HepG2 (cell line): ENCODE results near the gene RBP4. TPM values are rescaled to one million over a fixed set of nuclear protein-coding genes. Genes with fewer than 3 reads are reported as not detected.

Source experiments
- ATF7 ChIP-seq, 2 experiments: fragments of 450-650 bp in 1 of 2; sonication (generic) in 1 of 2; formaldehyde crosslinking in 1 of 2; IDR thresholded peaks; 2 replicates each; pipeline versions ENCODE4 v1.4.0 to v1.6.1; 2016 to 2020; ENCODE audit warnings: antibody characterized with exemption in 1 of 2, mild to moderate bottlenecking in 1 of 2, missing genetic modification reagents in 1 of 2
- DMAP1 ChIP-seq: IDR thresholded peaks from 2 replicates; pipeline ENCODE4 v1.6.1; 2016
- GABPA ChIP-seq, 2 experiments: IDR thresholded peaks; 2 replicates each; pipeline ENCODE4 v1.6.1; 2011 to 2016; ENCODE audit warnings: low read depth in 2 of 2, low read length in 1 of 2, missing biosample characterization in 1 of 2, missing genetic modification characterization in 1 of 2
- GLI4 ChIP-seq: sonication (generic); formaldehyde crosslinking; IDR thresholded peaks from 2 replicates; pipeline ENCODE4 v1.5.1; 2020; ENCODE audit warnings: missing genetic modification reagents, mild to moderate bottlenecking, moderate library complexity, borderline replicate concordance
- HOXA7 ChIP-seq: sonication (generic); formaldehyde crosslinking; IDR thresholded peaks from 2 replicates; pipeline ENCODE4 v1.8.1; 2022; ENCODE audit warnings: mild to moderate bottlenecking, missing genetic modification reagents, moderate library complexity
- KDM2A ChIP-seq: sonication (generic); formaldehyde crosslinking; IDR thresholded peaks from 2 replicates; pipeline ENCODE4 v1.4.0; 2020; ENCODE audit warnings: low read depth, missing genetic modification reagents, borderline replicate concordance
- MEIS1 ChIP-seq: sonication (generic); formaldehyde crosslinking; IDR thresholded peaks from 2 replicates; pipeline ENCODE4 v1.9.0; 2021; ENCODE audit warnings: mild to moderate bottlenecking, missing genetic modification reagents, moderate library complexity, borderline replicate concordance
- MEIS2 ChIP-seq: sonication (generic); formaldehyde crosslinking; IDR thresholded peaks from 2 replicates; pipeline ENCODE4 v1.9.0; 2021; ENCODE audit warnings: mild to moderate bottlenecking, missing genetic modification reagents
- MTA1 ChIP-seq: sonication (generic); formaldehyde crosslinking; IDR thresholded peaks from 2 replicates; pipeline ENCODE4 v1.4.0; 2020; ENCODE audit warnings: missing genetic modification reagents, mild to moderate bottlenecking, borderline replicate concordance
- NRL ChIP-seq: sonication (generic); formaldehyde crosslinking; IDR thresholded peaks from 2 replicates; pipeline ENCODE4 v1.5.0; 2020; ENCODE audit warnings: missing genetic modification reagents, mild to moderate bottlenecking, moderate library complexity, borderline replicate concordance
- PATZ1 ChIP-seq: sonication (generic); formaldehyde crosslinking; IDR thresholded peaks from 2 replicates; pipeline ENCODE4 v1.4.0; 2020; ENCODE audit warnings: missing genetic modification reagents
- PHB2 ChIP-seq: fragments of 450-650 bp; IDR thresholded peaks from 2 replicates; pipeline ENCODE4 v1.6.1; 2018; ENCODE audit not compliant: partially characterized antibody
- RBM39 ChIP-seq: fragments of 200-400 bp; formaldehyde crosslinking; IDR thresholded peaks from one replicate; pipeline ENCODE4 v1.6.1; 2018; ENCODE audit warnings: antibody characterized with exemption, mild to moderate bottlenecking, low read depth, low read length; ENCODE audit not compliant: poor library complexity, severe bottlenecking
- SNAPC4 ChIP-seq: sonication (generic); formaldehyde crosslinking; IDR thresholded peaks from 2 replicates; pipeline ENCODE4 v1.4.0; 2020; ENCODE audit warnings: mild to moderate bottlenecking, missing genetic modification reagents
- ZFP37 ChIP-seq: sonication (generic); formaldehyde crosslinking; IDR thresholded peaks from 2 replicates; pipeline ENCODE4 v1.4.0; 2020; ENCODE audit warnings: missing genetic modification reagents, borderline replicate concordance
- ZNF512B ChIP-seq: sonication (generic); formaldehyde crosslinking; IDR thresholded peaks from 2 replicates; pipeline ENCODE4 v1.5.1; 2020; ENCODE audit warnings: missing genetic modification reagents, mild to moderate bottlenecking, borderline replicate concordance
- ZNF547 ChIP-seq: sonication (generic); formaldehyde crosslinking; IDR thresholded peaks from 2 replicates; pipeline ENCODE4 v1.5.1; 2020; ENCODE audit warnings: mild to moderate bottlenecking, missing genetic modification reagents
- ZNF7 ChIP-seq: IDR thresholded peaks from 2 replicates; pipeline ENCODE4 v1.6.1; 2016; ENCODE audit warnings: missing biosample characterization, missing genetic modification reagents
- ZNF761 ChIP-seq: sonication (generic); formaldehyde crosslinking; conservative IDR thresholded peaks from 2 replicates; pipeline ENCODE4 v1.4.0; 2020; ENCODE audit warnings: mild to moderate bottlenecking, missing genetic modification reagents
- polyA plus RNA-seq, 8 experiments: library from polyadenylated mRNA; depleted of rRNA in 3 of 8; stranded (reverse) in 7 of 8; unstranded in 1 of 8; fragments of >200 nt; fragmentation: Illumina TruSeq in 4 of 8; extraction: Trizol in 4 of 8; gene quantifications; 2 replicates each; pipeline versions ENCODE4 v1.2.1 to v1.2.3, GENCODE V29; 2011 to 2016; ENCODE audit warnings: low read depth in 4 of 8, missing spikeins in 1 of 8, mixed read lengths in 1 of 8; ENCODE audit not compliant: insufficient read depth in 1 of 8
- total RNA-seq, 5 experiments: library from RNA; depleted of rRNA; stranded (reverse); fragments of >200 nt; fragmentation: Illumina TruSeq; extraction: Trizol; gene quantifications; 2 replicates each; pipeline ENCODE4 v1.2.3, GENCODE V29; 2016; ENCODE audit warnings: low read depth in 1 of 5

The RBP4 gene
- total and polyA plus RNA-seq, 2 of the 13 experiments (the other 11 are each of a cell fraction or from before 2014, with no cell fraction given) = 642 to 931 TPM

DNA sequence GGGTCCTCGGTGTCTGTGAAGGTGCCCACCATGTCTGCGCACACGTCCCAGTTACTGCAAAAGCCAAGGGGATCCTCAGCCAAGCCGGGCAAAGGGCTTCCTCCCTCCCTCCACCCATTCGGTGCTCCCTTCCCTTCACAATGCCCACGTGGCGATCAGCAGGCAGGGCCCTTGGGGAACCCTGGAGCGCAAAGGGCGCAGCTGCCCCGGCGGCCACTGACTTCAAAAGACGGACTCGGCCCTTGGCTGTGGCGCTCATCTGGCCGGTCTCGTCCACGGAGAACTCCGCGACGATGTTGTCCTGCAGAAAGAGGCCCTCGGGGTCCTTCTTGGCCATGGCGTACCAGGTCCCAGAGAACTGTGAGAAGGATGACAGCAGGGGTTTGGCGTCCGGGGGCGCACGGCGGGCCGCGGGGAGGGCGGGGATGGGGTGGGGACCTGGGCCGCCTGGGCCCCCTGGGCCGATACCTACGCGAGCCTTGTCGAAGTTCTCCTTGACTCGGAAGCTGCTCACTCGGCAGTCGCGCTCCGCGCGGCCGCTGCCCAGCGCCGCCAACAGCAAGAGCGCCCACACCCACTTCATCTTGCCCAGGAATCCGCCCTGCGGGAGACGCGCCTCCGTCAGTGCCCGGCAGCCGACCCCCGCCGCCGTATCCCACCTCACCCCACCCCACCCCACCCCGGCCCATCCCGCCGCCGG, 439 bp downstream of the RBP4 start (continued):
- TF ChIP-seq ZNF512B (CRISPR knock-in tag) (no peak), ZNF761 (CRISPR knock-in tag) (no peak), KDM2A (CRISPR knock-in tag) (peak; percentile 4; the same call in 1 of the 2 replicates), ZNF547 (CRISPR knock-in tag) (no peak), GLI4 (CRISPR knock-in tag) (no peak), ZFP37 (CRISPR knock-in tag) (no peak), MTA1 (no peak), NRL (CRISPR knock-in tag) (peak; percentile 71; the same call in 1 of the 2 replicates), MEIS1 (CRISPR knock-in tag) (no peak), PHB2 (no peak), DMAP1 (CRISPR knock-in tag) (0 out of 2 replicates have a peak, but pooled peaks have one; percentile 40), PATZ1 (CRISPR knock-in tag) (peak; percentile 27; the same call in 1 of the 2 replicates), GABPA (IDR thresholded peaks at IDR 0.05; ENCODE audit: low read depth, low read length) (no peak), GABPA (CRISPR knock-in tag; IDR thresholded peaks at IDR 0.05; ENCODE audit: low read depth) (no peak), SNAPC4 (CRISPR knock-in tag) (0 out of 2 replicates have a peak, but pooled peaks have one; percentile 42), ATF7 (IDR thresholded peaks at IDR 0.05) (no peak), ATF7 (CRISPR knock-in tag; IDR thresholded peaks at IDR 0.05) (no peak), MEIS2 (no peak), ZNF7 (CRISPR knock-in tag) (no peak), RBM39 (peak; percentile 18), HOXA7 (CRISPR knock-in tag) (no peak)
